Suprapubic skin (tissue), 3 donors: Measurements from ENCODE around the gene CDH13.

ENCODE experiments used
- CTCF ChIP-seq, 2 donors: fragments of 200-600 bp in 1 of 2; fragments of 450-650 bp in 1 of 2; sonication (generic) in 1 of 2; IDR thresholded peaks; one replicate each; pipeline ENCODE4 v1.5.1; 2016 to 2019; ENCODE audit warnings: antibody characterized with exemption in 2 of 2, mild to moderate bottlenecking in 1 of 2, moderate library complexity in 1 of 2
- POLR2A ChIP-seq, 2 donors: fragments of 450-650 bp; IDR thresholded peaks; one replicate each; pipeline ENCODE4 v1.6.1; 2017; ENCODE audit warnings: antibody characterized with exemption in 2 of 2, mild to moderate bottlenecking in 2 of 2, moderate library complexity in 2 of 2

GRCh38 chr16:83494459-83494858, 867.7 kb downstream of the CDH13 start:
- no peak for TF ChIP-seq CTCF (IDR thresholded peaks at IDR 0.05)
- TF ChIP-seq POLR2A (IDR thresholded peaks at IDR 0.05), result no peak
